Suprapubic skin (tissue), 3 donors: ENCODE measurements around the gene OR10J5.

Experiments used
- POLR2AphosphoS5 ChIP-seq, 3 donors: sonication (generic); formaldehyde crosslinking; IDR thresholded peaks; one replicate each; pipeline ENCODE4 v1.6.1; 2017; ENCODE audit warnings: antibody characterized with exemption in 3 of 3
- TF ChIP-seq, protein P1 (sequence below), 2 donors: fragments of 200-600 bp in 1 of 2; fragments of 450-650 bp in 1 of 2; sonication (generic) in 1 of 2; IDR thresholded peaks; one replicate each; pipeline ENCODE4 v1.5.1; 2016 to 2019; ENCODE audit warnings: antibody characterized with exemption in 2 of 2, mild to moderate bottlenecking in 1 of 2, moderate library complexity in 1 of 2

DNA sequence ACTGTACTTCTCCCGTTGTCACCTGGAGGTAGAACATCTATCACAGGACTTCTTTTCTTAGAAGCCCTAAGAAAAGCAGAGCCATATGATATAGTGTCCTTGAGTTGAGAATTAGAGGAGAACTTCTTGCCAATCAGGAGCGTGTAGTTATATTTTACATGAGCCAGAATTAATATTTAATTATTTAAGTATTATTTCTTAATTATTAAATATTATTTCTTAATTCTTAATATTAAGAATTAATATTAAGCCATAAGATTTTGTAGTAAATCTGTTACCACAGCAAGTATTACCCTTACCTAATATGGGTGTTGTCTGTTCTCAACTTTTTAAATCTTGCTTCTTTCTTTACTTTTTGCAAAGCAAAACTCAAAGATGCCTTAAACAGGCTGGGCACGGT, 41.6 kb upstream of the OR10J5 start:
- TF ChIP-seq, protein P1, sequence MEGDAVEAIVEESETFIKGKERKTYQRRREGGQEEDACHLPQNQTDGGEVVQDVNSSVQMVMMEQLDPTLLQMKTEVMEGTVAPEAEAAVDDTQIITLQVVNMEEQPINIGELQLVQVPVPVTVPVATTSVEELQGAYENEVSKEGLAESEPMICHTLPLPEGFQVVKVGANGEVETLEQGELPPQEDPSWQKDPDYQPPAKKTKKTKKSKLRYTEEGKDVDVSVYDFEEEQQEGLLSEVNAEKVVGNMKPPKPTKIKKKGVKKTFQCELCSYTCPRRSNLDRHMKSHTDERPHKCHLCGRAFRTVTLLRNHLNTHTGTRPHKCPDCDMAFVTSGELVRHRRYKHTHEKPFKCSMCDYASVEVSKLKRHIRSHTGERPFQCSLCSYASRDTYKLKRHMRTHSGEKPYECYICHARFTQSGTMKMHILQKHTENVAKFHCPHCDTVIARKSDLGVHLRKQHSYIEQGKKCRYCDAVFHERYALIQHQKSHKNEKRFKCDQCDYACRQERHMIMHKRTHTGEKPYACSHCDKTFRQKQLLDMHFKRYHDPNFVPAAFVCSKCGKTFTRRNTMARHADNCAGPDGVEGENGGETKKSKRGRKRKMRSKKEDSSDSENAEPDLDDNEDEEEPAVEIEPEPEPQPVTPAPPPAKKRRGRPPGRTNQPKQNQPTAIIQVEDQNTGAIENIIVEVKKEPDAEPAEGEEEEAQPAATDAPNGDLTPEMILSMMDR (IDR thresholded peaks at IDR 0.05): no peak
- no peak for TF ChIP-seq POLR2AphosphoS5 (IDR thresholded peaks at IDR 0.05)
